ENCODE results near the gene MTFP1.
"Not testable (repeated sequence)": the region's sequence is repeated elsewhere in the genome, so short reads cannot be mapped to it uniquely, and the experiment has no call there.

The MTFP1 gene

GRCh38 chr22:30455075-30455840 is 29.7 kb downstream of the MTFP1 start:
- no peak for DNase-seq

GRCh38 chr22:30457981-30458380 is 32.4 kb downstream of the MTFP1 start:
- DNase-seq, result peak; percentile 6 to 21

- no peak for DNase-seq
Observed at GRCh38 chr22:30459181-30460052, 33.8 kb downstream of the MTFP1 start.

GRCh38 chr22:30460147-30460546 is 34.6 kb downstream of the MTFP1 start:
- no peak for DNase-seq

GRCh38 chr22:30460555-30460954 is 35.0 kb downstream of the MTFP1 start:
- DNase-seq, result not testable (repeated sequence)

- DNase-seq, result no peak
Observed at GRCh38 chr22:30469165-30469564, 43.6 kb downstream of the MTFP1 start.

GRCh38 chr22:30470655-30471054 is 45.1 kb downstream of the MTFP1 start:
- DNase-seq, result no peak

- no peak for DNase-seq
Observed at GRCh38 chr22:30471616-30472318, 46.2 kb downstream of the MTFP1 start, which contains the start of gene SEC14L3. Gene SEC14L3, minus strand, starts transcription at chr22:30472017. Its CDS starts 59 bp downstream, at chr22:30471958.

GRCh38 chr22:30472994-30473720 is 47.6 kb downstream of the MTFP1 start:
- DNase-seq, result no peak

- DNase-seq, result no peak
Observed at GRCh38 chr22:30474121-30474520, 48.6 kb downstream of the MTFP1 start.

- no peak for DNase-seq
Observed at GRCh38 chr22:30474683-30475424, 49.3 kb downstream of the MTFP1 start.

Measured in hippocampal formation (tissue), 2 donors.